Retinal pigment epithelial cell (primary cell): ENCODE data around the gene MAT1A.

Experiments
- DNase-seq: peaks from one replicate; pipeline ENCODE4 v3.0.0-alpha.2; 2010; ENCODE audit warnings: low read depth
- H3K4me3 ChIP-seq: 2 replicates; pipeline ENCODE4 v1.5.1; 2011; ENCODE audit warnings: mild to moderate bottlenecking, low read length, control low read depth, moderate library complexity
- TF ChIP-seq, protein P1 (sequence below): conservative IDR thresholded peaks from 2 replicates; pipeline ENCODE4 v1.5.1; 2011; ENCODE audit warnings: low read depth, low read length, control low read depth, inconsistent platforms

The MAT1A gene

DNA sequence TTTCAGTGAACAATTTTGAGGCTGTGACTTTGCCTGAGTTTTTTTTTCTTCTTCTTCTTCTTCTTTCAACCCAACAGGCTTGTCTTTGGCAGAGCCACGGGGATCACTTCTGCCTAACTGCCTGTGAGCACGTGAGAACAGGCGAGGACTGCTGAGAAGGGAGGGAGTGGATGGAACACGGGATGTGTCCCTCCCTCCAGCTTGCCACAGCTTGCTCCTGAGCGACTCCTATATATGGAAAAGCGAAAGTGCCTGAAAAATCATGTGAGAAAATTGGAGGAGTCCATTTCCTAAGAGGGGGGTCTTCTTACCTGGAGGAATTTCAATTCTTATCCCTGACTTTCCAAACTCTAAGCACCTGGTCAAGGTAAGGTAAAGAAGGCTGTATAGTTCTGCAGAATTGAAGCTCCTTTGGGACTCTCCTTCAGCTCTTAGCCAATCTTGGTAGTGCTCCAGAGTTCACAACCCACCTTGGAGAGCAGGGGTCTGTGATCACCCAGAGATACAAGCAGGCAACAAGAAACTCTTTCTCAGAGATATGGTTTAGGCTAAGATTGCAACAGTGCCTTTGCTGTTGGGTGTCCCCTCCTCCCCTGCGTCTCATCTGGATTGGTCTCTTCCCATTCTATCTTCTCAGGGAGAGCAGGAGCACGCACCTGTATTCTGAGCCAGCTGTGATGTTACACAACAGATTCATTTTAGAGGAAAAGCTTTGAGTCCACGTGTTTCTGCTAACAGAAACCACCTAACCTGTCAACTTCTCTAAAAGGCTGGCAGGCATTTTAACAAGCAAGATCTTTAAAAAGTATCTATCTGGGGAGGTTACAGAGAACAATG lies at the start of gene MAT1A:
TSS of gene MAT1A (minus strand) at position 208 of the 837 bp plus-strand sequence. CDS start 235 bp downstream, outside the sequence.
- DNase-seq = no peak
- TF ChIP-seq, protein P1, sequence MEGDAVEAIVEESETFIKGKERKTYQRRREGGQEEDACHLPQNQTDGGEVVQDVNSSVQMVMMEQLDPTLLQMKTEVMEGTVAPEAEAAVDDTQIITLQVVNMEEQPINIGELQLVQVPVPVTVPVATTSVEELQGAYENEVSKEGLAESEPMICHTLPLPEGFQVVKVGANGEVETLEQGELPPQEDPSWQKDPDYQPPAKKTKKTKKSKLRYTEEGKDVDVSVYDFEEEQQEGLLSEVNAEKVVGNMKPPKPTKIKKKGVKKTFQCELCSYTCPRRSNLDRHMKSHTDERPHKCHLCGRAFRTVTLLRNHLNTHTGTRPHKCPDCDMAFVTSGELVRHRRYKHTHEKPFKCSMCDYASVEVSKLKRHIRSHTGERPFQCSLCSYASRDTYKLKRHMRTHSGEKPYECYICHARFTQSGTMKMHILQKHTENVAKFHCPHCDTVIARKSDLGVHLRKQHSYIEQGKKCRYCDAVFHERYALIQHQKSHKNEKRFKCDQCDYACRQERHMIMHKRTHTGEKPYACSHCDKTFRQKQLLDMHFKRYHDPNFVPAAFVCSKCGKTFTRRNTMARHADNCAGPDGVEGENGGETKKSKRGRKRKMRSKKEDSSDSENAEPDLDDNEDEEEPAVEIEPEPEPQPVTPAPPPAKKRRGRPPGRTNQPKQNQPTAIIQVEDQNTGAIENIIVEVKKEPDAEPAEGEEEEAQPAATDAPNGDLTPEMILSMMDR = no peak
- H3K4me3 ChIP-seq = no peak within 1 kb of the TSS

DNA sequence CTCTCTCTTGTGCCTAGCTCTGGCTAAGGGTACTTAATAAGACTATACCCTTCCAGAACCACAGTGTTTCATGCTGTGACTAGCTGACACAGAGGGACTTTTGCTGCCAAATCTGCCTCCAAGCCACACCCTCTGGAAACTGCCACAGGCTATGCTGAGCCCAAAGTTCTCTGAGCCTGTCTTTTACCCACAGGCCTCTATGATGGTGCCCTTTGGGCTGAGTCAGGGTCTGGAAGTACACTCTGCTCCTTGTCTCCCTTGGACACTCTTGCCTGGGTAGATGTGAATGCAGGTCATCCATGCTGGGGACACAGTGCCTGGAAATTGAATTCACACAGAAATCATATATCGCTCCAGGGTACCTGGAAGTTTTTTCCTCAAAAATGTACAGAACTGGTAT lies 44.5 kb upstream of the MAT1A start:
- TF ChIP-seq, protein P1 = no peak
- H3K4me3 ChIP-seq = no peak overlapping the region
- DNase-seq = no peak

DNA sequence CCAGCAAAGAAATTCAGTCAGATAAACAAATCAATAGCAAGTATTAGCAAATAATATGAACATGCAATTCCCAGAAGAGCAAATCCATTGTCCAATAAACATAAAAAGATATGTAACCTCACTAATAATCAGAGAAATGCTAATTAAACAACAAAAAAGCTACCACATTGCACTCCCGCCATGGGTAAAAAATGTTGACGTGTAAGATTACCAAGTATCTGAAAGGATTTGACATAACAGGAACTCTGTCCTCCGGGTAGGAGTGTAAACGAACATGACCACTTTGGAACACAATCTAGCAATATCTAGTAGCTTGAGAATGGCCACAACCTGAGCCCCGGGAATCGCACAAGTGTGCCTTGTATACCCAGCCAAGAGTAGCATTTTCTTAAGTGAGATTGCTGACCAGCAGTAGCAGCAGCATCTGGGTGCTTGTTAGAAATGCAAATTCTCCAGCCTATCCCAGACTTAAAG lies 35.5 kb upstream of the MAT1A start:
- DNase-seq = no peak
- no peak overlapping the region for H3K4me3 ChIP-seq
- TF ChIP-seq, protein P1 = no peak

DNA sequence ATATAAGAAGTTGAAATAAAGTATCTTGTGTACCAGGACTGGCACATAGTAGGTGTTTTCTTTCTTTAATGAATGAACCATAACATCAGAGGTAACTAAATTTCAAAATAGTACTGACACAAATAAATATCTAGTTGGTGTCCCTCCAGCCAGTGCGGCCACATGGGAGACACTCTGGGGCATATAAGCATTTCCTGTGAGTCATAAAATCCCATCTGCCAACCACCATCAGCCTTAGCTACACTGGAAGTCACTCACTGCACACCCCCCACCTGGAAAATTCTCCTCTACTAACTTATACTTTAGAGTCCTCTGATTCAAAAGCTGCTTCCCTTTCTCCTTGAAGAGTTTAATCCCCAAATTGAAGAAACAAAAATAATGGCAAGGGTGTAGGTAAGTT lies 34.6 kb upstream of the MAT1A start:
- TF ChIP-seq, protein P1 = no peak
- no peak overlapping the region for H3K4me3 ChIP-seq
- DNase-seq = no peak

DNA sequence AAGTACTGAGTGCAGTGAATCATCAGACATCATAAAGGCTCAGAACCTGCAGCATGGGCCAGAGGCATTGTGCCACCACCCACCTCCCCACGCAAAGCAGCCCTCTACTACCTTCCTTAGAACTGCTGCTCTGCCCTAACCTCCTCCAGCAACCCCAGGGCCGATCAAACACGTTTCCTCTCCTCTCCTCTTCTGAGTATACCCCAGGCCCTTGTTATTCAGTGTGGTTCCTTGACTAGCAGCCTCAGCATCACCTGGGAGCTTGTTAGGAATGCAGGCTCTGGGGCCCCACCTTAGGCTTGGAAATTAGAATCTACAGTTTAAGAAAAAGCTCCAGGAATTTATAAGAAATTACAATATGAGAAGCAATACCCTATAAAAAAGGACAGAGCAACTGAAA lies 33.9 kb upstream of the MAT1A start:
- TF ChIP-seq, protein P1 = no peak
- H3K4me3 ChIP-seq = no peak overlapping the region

DNA sequence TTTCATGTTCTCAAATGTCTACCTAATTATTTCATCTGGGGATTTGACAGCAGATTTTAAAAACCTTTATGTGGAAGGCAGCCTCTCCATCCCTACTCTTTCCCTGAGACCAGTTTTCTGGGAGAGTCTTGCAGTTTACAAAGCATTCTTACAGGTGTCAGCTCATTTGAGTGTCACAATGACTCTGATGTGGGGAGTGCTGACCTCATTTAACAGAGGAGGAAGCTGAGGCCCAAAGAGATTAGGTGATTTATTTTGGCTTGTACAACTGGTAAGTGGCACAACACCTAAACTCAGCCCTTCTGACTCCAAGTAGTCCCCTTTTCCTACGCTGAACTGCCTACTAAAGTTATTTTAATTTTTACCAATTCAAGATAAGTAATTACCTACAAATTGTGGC lies 33.3 kb upstream of the MAT1A start:
- TF ChIP-seq, protein P1 = no peak
- DNase-seq = no peak
- no peak overlapping the region for H3K4me3 ChIP-seq

More for the DNA sequence above, 33.9 kb upstream of the MAT1A start:
- DNase-seq = no peak

DNA sequence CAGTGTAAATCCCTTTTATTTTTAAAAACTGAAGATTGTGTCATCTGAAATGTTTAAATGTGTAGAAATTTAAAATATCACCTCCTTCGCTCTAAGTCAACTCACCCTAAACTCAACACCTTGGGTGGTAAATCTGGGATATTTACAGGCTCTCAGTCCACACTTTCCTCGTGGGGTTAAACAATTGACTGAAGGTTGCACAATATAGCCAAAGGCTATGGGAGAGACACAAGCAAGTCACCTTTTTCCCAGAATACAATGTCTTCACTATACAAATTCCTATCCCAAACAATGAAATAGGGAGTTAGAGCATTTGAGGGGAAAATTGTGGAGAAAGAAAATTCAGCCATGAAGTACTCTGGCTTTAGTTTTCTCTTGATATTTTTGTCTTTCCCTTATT lies 32.7 kb upstream of the MAT1A start:
- H3K4me3 ChIP-seq = no peak overlapping the region
- DNase-seq = no peak
- TF ChIP-seq, protein P1 = no peak
